Tibial artery (tissue), 4 donors: Measurements from ENCODE around the gene MRPL20.

Source experiments
- DNase-seq, 2 donors: peaks; one replicate each; pipeline ENCODE4 v3.0.0-alpha.2; 2019
- H3K27ac ChIP-seq, 2 donors: fragments of 200-600 bp; sonication (generic) in 1 of 2; 1 replicate in 1 of 2; 2 replicates in 1 of 2; pipeline ENCODE4 v1.5.1; 2018 to 2019; ENCODE audit warnings: mild to moderate bottlenecking in 1 of 2
- H3K27me3 ChIP-seq, 2 donors: fragments of 200-600 bp; sonication (generic) in 1 of 2; one replicate each; pipeline versions ENCODE4 v1.5.1 to v1.6.0; 2016 to 2019
- H3K36me3 ChIP-seq, 3 donors: fragments of 200-600 bp; sonication (generic) in 2 of 3; one replicate each; pipeline ENCODE4 v1.5.1; 2016 to 2019; ENCODE audit warnings: mild to moderate bottlenecking in 2 of 3
- H3K4me1 ChIP-seq, 4 donors: fragments of 200-600 bp; sonication (generic) in 2 of 4; 1 replicate in 3 of 4; 2 replicates in 1 of 4; pipeline ENCODE4 v1.5.1; 2016 to 2019
- H3K4me3 ChIP-seq, 2 donors: fragments of 200-600 bp; sonication (generic) in 1 of 2; 1 replicate in 1 of 2; 2 replicates in 1 of 2; pipeline ENCODE4 v1.5.1; 2018 to 2019; ENCODE audit warnings: mild to moderate bottlenecking in 2 of 2
- H3K9me3 ChIP-seq, 3 donors: fragments of 200-600 bp; sonication (generic) in 1 of 3; one replicate each; pipeline ENCODE4 v1.5.1; 2016 to 2019
- intact Hi-C: fragments of 100-400 bp; cut with DNase I; formaldehyde crosslinking; loops from one replicate; pipeline ENCODE4 v1.15.0; 2023; ENCODE audit warnings: low total_unique reads
- TF ChIP-seq, protein P1 (sequence below), 2 experiments: fragments of 200-600 bp in 1 of 2; fragments of 450-650 bp in 1 of 2; IDR thresholded peaks; one replicate each; pipeline ENCODE4 v1.5.1; 2017 to 2019; ENCODE audit warnings: antibody characterized with exemption in 2 of 2, mild to moderate bottlenecking in 1 of 2, moderate library complexity in 1 of 2

The MRPL20 gene

GRCh38 chr1:1376551-1377226, 30.4 kb downstream of the MRPL20 start:
- intact Hi-C loops: no loop called here
- H3K4me1 ChIP-seq: peaks cover 0 to 34% (median 32%) of the 10 kb centered on the region in 4 donors
- no peaks in the 10 kb centered on the region for H3K9me3 ChIP-seq
- no peak overlapping the region for H3K27ac ChIP-seq
- TF ChIP-seq, protein P1, sequence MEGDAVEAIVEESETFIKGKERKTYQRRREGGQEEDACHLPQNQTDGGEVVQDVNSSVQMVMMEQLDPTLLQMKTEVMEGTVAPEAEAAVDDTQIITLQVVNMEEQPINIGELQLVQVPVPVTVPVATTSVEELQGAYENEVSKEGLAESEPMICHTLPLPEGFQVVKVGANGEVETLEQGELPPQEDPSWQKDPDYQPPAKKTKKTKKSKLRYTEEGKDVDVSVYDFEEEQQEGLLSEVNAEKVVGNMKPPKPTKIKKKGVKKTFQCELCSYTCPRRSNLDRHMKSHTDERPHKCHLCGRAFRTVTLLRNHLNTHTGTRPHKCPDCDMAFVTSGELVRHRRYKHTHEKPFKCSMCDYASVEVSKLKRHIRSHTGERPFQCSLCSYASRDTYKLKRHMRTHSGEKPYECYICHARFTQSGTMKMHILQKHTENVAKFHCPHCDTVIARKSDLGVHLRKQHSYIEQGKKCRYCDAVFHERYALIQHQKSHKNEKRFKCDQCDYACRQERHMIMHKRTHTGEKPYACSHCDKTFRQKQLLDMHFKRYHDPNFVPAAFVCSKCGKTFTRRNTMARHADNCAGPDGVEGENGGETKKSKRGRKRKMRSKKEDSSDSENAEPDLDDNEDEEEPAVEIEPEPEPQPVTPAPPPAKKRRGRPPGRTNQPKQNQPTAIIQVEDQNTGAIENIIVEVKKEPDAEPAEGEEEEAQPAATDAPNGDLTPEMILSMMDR (IDR thresholded peaks at IDR 0.05): no peak
- no peak overlapping the region for H3K4me3 ChIP-seq
- DNase-seq: no peak
- H3K27me3 ChIP-seq: no peaks in the 10 kb centered on the region
- peaks cover 8 to 32% (median 13%) of the 10 kb centered on the region in 3 donors for H3K36me3 ChIP-seq

GRCh38 chr1:1374929-1375662, 32.0 kb downstream of the MRPL20 start, which contains the start of gene AURKAIP1:
TSS of gene AURKAIP1 (minus strand) at chr1:1375207. CDS start at chr1:1374756, 451 bp downstream.
- peak; percentile 99 for DNase-seq
- TF ChIP-seq, protein P1 (IDR thresholded peaks at IDR 0.05): peak in 1 of 2 experiments; percentile 40
- peaks cover 0 to 36% (median 34%) of the 10 kb centered on the region in 4 donors for H3K4me1 ChIP-seq
- H3K27me3 ChIP-seq: no peaks in the 10 kb centered on the region
- peak within 1 kb of the TSS; percentile 94 to 99 for H3K27ac ChIP-seq
- intact Hi-C loops: loop anchor here (2.0 kb wide), 1 partner anchor 26 kb away; the partner anchor contains the start of gene DVL1
- H3K4me3 ChIP-seq: peak within 1 kb of the TSS; percentile 94 to 99
- no peaks in the 10 kb centered on the region for H3K9me3 ChIP-seq
- peaks cover 8 to 20% (median 9%) of the 10 kb centered on the region in 3 donors for H3K36me3 ChIP-seq

DNA sequence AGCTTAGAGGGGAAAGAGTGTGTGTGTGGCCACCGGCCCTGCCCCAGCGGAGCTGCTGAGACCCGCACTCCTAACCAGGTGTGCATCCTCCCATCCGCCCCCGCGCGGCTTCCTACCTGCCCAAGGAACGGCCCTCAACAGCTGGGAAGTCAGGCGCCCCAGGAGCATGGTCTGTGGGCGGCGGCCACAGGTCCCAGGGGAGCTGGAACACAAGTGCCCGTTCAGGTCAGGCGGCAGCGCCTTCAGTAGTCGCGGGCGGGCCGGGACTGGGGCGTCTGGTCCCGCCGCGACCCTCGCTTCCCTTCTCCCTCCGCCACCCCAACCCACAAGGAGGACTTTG, 32.5 kb downstream of the MRPL20 start:
- H3K4me1 ChIP-seq: peaks cover 0 to 36% (median 34%) of the 10 kb centered on the region in 4 donors
- TF ChIP-seq, protein P1 (IDR thresholded peaks at IDR 0.05): no peak
- peak overlapping the region; percentile 94 to 99 for H3K4me3 ChIP-seq
- intact Hi-C loops: loop anchor here (2.0 kb wide), 1 partner anchor 26 kb away; the partner anchor contains the start of gene DVL1
- H3K9me3 ChIP-seq: no peaks in the 10 kb centered on the region
- H3K36me3 ChIP-seq: peaks cover 8 to 20% (median 9%) of the 10 kb centered on the region in 3 donors
- DNase-seq: no peak
- no peaks in the 10 kb centered on the region for H3K27me3 ChIP-seq
- peak overlapping the region; percentile 94 to 99 for H3K27ac ChIP-seq

GRCh38 chr1:1373815-1374588, 33.1 kb downstream of the MRPL20 start:
- intact Hi-C loops: loop anchor here (2.0 kb wide), 1 partner anchor 25 kb away; the partner anchor contains the start of gene DVL1
- Histone ChIP-seq H3K27me3 (no peaks in the 10 kb centered on the region), H3K4me3 (peak overlapping the region; percentile 94 to 99), H3K9me3 (no peaks in the 10 kb centered on the region), H3K27ac (peak overlapping the region; percentile 94 to 99), H3K4me1 (peaks cover 0 to 36% (median 34%) of the 10 kb centered on the region in 4 donors), H3K36me3 (peaks cover 8 to 20% (median 9%) of the 10 kb centered on the region in 3 donors)
- TF ChIP-seq, protein P1 (IDR thresholded peaks at IDR 0.05): no peak
- DNase-seq: no peak
